ENCODE data around the gene EPHA5. TPM values are rescaled to one million over a fixed set of nuclear protein-coding genes. Genes with fewer than 3 reads are reported as not detected.

Gene EPHA5
- total RNA-seq, 1 experiment from 2014 or later, result 0.04 TPM

DNA sequence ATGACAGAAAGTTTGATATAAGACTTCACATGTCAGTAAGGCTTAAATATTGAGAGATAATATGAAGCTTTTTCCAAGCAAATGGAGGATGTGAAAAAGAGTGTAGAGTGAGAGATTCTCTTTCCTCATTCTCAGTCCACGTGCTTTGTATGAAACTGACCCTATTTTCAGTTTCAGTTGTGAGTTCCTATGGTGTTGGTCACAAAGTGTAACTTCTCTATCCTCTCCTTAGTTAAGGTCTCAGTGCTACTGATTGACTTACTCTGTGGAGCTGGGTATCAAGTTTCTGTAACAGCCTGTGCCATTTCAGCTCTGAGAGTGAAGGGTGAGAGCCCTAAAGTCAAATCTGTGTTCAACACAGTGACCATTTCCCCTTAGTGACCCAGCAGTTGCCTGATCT, 277.2 kb downstream of the EPHA5 start:
- Mint-ChIP-seq H3K4me3 (no peak overlapping the region), H3K36me3 (peaks cover 2% of the 10 kb centered on the region; the same call in 1 of the 2 replicates), H3K4me1 (peaks cover 4% of the 10 kb centered on the region; the same call in 1 of the 2 replicates), H3K27me3 (ENCODE audit: low read depth) (no peaks in the 10 kb centered on the region), H3K9me3 (peaks cover 30% of the 10 kb centered on the region), H3K27ac (no peak overlapping the region)
- TF ChIP-seq IRF2 (CRISPR knock-in tag; IDR thresholded peaks at IDR 0.05; ENCODE audit: borderline replicate concordance, low read depth) (no peak), FOXK1 (CRISPR knock-in tag; IDR thresholded peaks at IDR 0.05) (no peak), MYBL2 (CRISPR knock-in tag; IDR thresholded peaks at IDR 0.05) (no peak), RORB (CRISPR knock-in tag; IDR thresholded peaks at IDR 0.05) (no peak), ZNF317 (CRISPR knock-in tag; IDR thresholded peaks at IDR 0.05; ENCODE audit: borderline replicate concordance, low read depth) (no peak), GABPB1 (CRISPR knock-in tag; IDR thresholded peaks at IDR 0.05) (no peak), EMX1 (CRISPR knock-in tag; IDR thresholded peaks at IDR 0.05) (no peak), MXD4 (CRISPR knock-in tag; IDR thresholded peaks at IDR 0.05; ENCODE audit: borderline replicate concordance) (no peak), ETV6 (CRISPR knock-in tag; IDR thresholded peaks at IDR 0.05) (no peak)
- TF ChIP-seq, protein P1, sequence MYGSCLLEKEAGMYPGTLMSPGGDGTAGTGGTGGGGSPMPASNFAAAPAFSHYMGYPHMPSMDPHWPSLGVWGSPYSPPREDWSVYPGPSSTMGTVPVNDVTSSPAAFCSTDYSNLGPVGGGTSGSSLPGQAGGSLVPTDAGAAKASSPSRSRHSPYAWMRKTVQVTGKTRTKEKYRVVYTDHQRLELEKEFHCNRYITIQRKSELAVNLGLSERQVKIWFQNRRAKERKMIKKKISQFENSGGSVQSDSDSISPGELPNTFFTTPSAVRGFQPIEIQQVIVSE (CRISPR knock-in tag; IDR thresholded peaks at IDR 0.05; ENCODE audit: borderline replicate concordance), result no peak
- TF ChIP-seq, protein P2, sequence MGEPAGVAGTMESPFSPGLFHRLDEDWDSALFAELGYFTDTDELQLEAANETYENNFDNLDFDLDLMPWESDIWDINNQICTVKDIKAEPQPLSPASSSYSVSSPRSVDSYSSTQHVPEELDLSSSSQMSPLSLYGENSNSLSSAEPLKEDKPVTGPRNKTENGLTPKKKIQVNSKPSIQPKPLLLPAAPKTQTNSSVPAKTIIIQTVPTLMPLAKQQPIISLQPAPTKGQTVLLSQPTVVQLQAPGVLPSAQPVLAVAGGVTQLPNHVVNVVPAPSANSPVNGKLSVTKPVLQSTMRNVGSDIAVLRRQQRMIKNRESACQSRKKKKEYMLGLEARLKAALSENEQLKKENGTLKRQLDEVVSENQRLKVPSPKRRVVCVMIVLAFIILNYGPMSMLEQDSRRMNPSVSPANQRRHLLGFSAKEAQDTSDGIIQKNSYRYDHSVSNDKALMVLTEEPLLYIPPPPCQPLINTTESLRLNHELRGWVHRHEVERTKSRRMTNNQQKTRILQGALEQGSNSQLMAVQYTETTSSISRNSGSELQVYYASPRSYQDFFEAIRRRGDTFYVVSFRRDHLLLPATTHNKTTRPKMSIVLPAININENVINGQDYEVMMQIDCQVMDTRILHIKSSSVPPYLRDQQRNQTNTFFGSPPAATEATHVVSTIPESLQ (CRISPR knock-in tag; IDR thresholded peaks at IDR 0.05), result no peak
- TF ChIP-seq, protein P3, sequence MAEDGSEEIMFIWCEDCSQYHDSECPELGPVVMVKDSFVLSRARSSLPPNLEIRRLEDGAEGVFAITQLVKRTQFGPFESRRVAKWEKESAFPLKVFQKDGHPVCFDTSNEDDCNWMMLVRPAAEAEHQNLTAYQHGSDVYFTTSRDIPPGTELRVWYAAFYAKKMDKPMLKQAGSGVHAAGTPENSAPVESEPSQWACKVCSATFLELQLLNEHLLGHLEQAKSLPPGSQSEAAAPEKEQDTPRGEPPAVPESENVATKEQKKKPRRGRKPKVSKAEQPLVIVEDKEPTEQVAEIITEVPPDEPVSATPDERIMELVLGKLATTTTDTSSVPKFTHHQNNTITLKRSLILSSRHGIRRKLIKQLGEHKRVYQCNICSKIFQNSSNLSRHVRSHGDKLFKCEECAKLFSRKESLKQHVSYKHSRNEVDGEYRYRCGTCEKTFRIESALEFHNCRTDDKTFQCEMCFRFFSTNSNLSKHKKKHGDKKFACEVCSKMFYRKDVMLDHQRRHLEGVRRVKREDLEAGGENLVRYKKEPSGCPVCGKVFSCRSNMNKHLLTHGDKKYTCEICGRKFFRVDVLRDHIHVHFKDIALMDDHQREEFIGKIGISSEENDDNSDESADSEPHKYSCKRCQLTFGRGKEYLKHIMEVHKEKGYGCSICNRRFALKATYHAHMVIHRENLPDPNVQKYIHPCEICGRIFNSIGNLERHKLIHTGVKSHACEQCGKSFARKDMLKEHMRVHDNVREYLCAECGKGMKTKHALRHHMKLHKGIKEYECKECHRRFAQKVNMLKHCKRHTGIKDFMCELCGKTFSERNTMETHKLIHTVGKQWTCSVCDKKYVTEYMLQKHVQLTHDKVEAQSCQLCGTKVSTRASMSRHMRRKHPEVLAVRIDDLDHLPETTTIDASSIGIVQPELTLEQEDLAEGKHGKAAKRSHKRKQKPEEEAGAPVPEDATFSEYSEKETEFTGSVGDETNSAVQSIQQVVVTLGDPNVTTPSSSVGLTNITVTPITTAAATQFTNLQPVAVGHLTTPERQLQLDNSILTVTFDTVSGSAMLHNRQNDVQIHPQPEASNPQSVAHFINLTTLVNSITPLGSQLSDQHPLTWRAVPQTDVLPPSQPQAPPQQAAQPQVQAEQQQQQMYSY (CRISPR knock-in tag; IDR thresholded peaks at IDR 0.05), result no peak
- TF ChIP-seq, protein P4, sequence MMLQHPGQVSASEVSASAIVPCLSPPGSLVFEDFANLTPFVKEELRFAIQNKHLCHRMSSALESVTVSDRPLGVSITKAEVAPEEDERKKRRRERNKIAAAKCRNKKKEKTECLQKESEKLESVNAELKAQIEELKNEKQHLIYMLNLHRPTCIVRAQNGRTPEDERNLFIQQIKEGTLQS (CRISPR knock-in tag; conservative IDR thresholded peaks at IDR 0.05), result no peak
- TF ChIP-seq, protein P5, sequence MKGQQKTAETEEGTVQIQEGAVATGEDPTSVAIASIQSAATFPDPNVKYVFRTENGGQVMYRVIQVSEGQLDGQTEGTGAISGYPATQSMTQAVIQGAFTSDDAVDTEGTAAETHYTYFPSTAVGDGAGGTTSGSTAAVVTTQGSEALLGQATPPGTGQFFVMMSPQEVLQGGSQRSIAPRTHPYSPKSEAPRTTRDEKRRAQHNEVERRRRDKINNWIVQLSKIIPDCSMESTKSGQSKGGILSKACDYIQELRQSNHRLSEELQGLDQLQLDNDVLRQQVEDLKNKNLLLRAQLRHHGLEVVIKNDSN (CRISPR knock-in tag; IDR thresholded peaks at IDR 0.05), result no peak
- ChIA-PET POLR2A (no interaction called here), CTCF (no interaction called here)
- DNase-seq (ENCODE audit: low spot score), result no peak
- ATAC-seq, result no peak

DNA sequence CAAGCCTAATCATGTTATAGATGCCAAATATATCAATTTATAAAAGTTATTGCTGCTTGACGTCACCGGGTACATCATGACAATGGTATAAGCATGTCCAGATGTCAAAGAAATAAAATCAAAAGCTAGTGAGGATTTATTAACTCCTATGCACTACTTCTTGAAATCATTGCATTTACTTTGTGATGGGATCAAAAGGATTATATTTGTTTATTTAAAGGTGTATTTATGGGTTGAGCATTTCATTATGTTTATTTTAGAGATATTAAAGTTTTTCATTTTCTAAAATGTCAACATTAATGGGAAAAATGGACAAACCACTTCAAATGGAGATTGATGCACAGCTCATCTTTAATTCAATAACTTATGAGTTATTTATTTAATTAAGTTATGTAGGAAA, 277.8 kb downstream of the EPHA5 start:
- CTCF ChIA-PET, result no interaction called here
- ATAC-seq, result no peak
- no peak for TF ChIP-seq ZNF423 (CRISPR knock-in tag; IDR thresholded peaks at IDR 0.05)
- TF ChIP-seq GABPB1 (CRISPR knock-in tag; IDR thresholded peaks at IDR 0.05), result no peak
- TF ChIP-seq JAZF1 (CRISPR knock-in tag; IDR thresholded peaks at IDR 0.05), result no peak
- no peak for TF ChIP-seq RORB (CRISPR knock-in tag; IDR thresholded peaks at IDR 0.05)
- no peak for TF ChIP-seq GTF2I (CRISPR knock-in tag; conservative IDR thresholded peaks at IDR 0.05)
- no peak for TF ChIP-seq NFYB (CRISPR knock-in tag; conservative IDR thresholded peaks at IDR 0.05; ENCODE audit: low read depth)
- TF ChIP-seq FOXJ3 (CRISPR knock-in tag; IDR thresholded peaks at IDR 0.05; ENCODE audit: borderline replicate concordance), result no peak
- TF ChIP-seq, protein P6, sequence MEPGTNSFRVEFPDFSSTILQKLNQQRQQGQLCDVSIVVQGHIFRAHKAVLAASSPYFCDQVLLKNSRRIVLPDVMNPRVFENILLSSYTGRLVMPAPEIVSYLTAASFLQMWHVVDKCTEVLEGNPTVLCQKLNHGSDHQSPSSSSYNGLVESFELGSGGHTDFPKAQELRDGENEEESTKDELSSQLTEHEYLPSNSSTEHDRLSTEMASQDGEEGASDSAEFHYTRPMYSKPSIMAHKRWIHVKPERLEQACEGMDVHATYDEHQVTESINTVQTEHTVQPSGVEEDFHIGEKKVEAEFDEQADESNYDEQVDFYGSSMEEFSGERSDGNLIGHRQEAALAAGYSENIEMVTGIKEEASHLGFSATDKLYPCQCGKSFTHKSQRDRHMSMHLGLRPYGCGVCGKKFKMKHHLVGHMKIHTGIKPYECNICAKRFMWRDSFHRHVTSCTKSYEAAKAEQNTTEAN (CRISPR knock-in tag; IDR thresholded peaks at IDR 0.05), result no peak
- TF ChIP-seq NR3C1 (CRISPR knock-in tag; conservative IDR thresholded peaks at IDR 0.05; ENCODE audit: low read depth), result no peak
- TF ChIP-seq ZNF138 (CRISPR knock-in tag; conservative IDR thresholded peaks at IDR 0.05), result no peak
- no peak for TF ChIP-seq FOXP1 (CRISPR knock-in tag; IDR thresholded peaks at IDR 0.05; ENCODE audit: borderline replicate concordance)
- TF ChIP-seq, protein P7, sequence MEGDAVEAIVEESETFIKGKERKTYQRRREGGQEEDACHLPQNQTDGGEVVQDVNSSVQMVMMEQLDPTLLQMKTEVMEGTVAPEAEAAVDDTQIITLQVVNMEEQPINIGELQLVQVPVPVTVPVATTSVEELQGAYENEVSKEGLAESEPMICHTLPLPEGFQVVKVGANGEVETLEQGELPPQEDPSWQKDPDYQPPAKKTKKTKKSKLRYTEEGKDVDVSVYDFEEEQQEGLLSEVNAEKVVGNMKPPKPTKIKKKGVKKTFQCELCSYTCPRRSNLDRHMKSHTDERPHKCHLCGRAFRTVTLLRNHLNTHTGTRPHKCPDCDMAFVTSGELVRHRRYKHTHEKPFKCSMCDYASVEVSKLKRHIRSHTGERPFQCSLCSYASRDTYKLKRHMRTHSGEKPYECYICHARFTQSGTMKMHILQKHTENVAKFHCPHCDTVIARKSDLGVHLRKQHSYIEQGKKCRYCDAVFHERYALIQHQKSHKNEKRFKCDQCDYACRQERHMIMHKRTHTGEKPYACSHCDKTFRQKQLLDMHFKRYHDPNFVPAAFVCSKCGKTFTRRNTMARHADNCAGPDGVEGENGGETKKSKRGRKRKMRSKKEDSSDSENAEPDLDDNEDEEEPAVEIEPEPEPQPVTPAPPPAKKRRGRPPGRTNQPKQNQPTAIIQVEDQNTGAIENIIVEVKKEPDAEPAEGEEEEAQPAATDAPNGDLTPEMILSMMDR (IDR thresholded peaks at IDR 0.05), result no peak
- no peak for TF ChIP-seq ZBTB21 (CRISPR knock-in tag; IDR thresholded peaks at IDR 0.05; ENCODE audit: borderline replicate concordance)
- TF ChIP-seq, protein P8, sequence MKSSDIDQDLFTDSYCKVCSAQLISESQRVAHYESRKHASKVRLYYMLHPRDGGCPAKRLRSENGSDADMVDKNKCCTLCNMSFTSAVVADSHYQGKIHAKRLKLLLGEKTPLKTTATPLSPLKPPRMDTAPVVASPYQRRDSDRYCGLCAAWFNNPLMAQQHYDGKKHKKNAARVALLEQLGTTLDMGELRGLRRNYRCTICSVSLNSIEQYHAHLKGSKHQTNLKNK (CRISPR knock-in tag; IDR thresholded peaks at IDR 0.05), result no peak

More for the DNA sequence above, 277.8 kb downstream of the EPHA5 start:
- H3K9me3 Mint-ChIP-seq, result peaks cover 28% of the 10 kb centered on the region
- peaks cover 4% of the 10 kb centered on the region; the same call in 1 of the 2 replicates for H3K4me1 Mint-ChIP-seq
- DNase-seq (ENCODE audit: low spot score), result no peak
- H3K27me3 Mint-ChIP-seq (ENCODE audit: low read depth), result no peaks in the 10 kb centered on the region
- H3K36me3 Mint-ChIP-seq, result peaks cover 2% of the 10 kb centered on the region; the same call in 1 of the 2 replicates
- H3K4me3 Mint-ChIP-seq, result no peak overlapping the region
- POLR2A ChIA-PET, result no interaction called here
- no peak overlapping the region for H3K27ac Mint-ChIP-seq

Measured in WTC11 (cell line).